HCT116 (cell line): ENCODE data around the gene KCNIP4. TPM values are rescaled to one million over a fixed set of nuclear protein-coding genes. Genes with fewer than 3 reads are reported as not detected.

Experiments used
- ATAC-seq: fragments of 200-7000 bp; cut with Tn5 transposase; 2 replicates; pipeline ENCODE4 v1.9.1; 2020; ENCODE audit warnings: mild to moderate bottlenecking, moderate library complexity
- BruUV-seq: library from RNA; stranded (reverse); fragments of 400-500 nt; replicated peaks from 2 replicates; lab custom pipeline; 2021; lab: Mats Ljungman, UMichigan
- CTCF ChIA-PET: fragments of 300-600 bp; sonication (Branson Sonifier 250); formaldehyde crosslinking; loops from one replicate; lab custom pipeline; 2021; ENCODE audit warnings: antibody characterized with exemption; lab: Charles Lee
- POLR2A ChIA-PET: fragments of 300-600, 350-600 bp; sonication (Branson Sonifier 250); formaldehyde crosslinking; loops from one replicate; lab custom pipeline; 2021; ENCODE audit warnings: antibody characterized with exemption; lab: Charles Lee
- RAD21 ChIA-PET, 2 experiments: fragments of 300-600 bp; sonication (Branson Sonifier 250); formaldehyde crosslinking; loops; one replicate each; lab custom pipeline; 2023; ENCODE audit warnings: low total read pairs in 2 of 2; ENCODE audit not compliant: uncharacterized antibody in 2 of 2, unreplicated experiment in 2 of 2, low non-redundant PET in 1 of 2; lab: Charles Lee
- DNase-seq: peaks from one replicate; pipeline ENCODE4 v3.0.0-alpha.2; 2010; ENCODE audit warnings: low read depth, low spot score
- H2AFZ ChIP-seq: fragments of 200-600 bp; shearing (Covaris generic), sonication (generic); 2 replicates; pipeline ENCODE4 v1.6.1; 2017; ENCODE audit warnings: low read depth, mixed run types, mixed read lengths, antibody characterized with exemption, low read length; ENCODE audit not compliant: poor library complexity, severe bottlenecking
- H3K27ac ChIP-seq: 2 replicates; pipeline ENCODE4 v1.5.1; 2012; ENCODE audit warnings: low read depth, low read length
- H3K27me3 ChIP-seq: fragments of 200-600 bp; sonication (generic); 2 replicates; pipeline ENCODE4 v1.6.1; 2016; ENCODE audit warnings: mixed run types, low read length, mixed read lengths; ENCODE audit not compliant: insufficient read depth
- H3K36me3 ChIP-seq, 2 experiments: fragments of 200-500 bp in 1 of 2; fragments of 200-600 bp in 1 of 2; sonication (Bioruptor generic) in 1 of 2; sonication (generic) in 1 of 2; 2 replicates each; pipeline versions ENCODE4 v1.5.1 to v1.6.1; 2014 to 2016; ENCODE audit warnings: low read length in 2 of 2, inconsistent platforms in 1 of 2, mixed read lengths in 1 of 2, mixed run types in 1 of 2; ENCODE audit not compliant: insufficient read depth in 2 of 2, control insufficient read depth in 1 of 2
- H3K4me1 ChIP-seq, 2 experiments: fragments of 200-600 bp in 1 of 2; sonication (generic) in 1 of 2; 2 replicates each; pipeline versions ENCODE4 v1.5.1 to v1.6.1; 2012 to 2017; ENCODE audit warnings: low read length in 2 of 2, inconsistent platforms in 1 of 2, mild to moderate bottlenecking in 1 of 2, mixed read lengths in 1 of 2, mixed run types in 1 of 2, moderate library complexity in 1 of 2; ENCODE audit not compliant: insufficient read depth in 2 of 2, control insufficient read depth in 1 of 2
- H3K4me2 ChIP-seq: fragments of 200-600 bp; sonication (generic); 2 replicates; pipeline ENCODE4 v1.6.1; 2017; ENCODE audit warnings: mixed run types, low read length, mixed read lengths
- H3K4me3 ChIP-seq, 2 experiments: fragments of 200-600 bp in 1 of 2; sonication (generic) in 1 of 2; replicated peaks in 1 of 2; 2 replicates each; pipeline ENCODE4 v1.5.1; 2011 to 2016; ENCODE audit warnings: low read length in 2 of 2, control low read depth in 1 of 2, low read depth in 1 of 2, mild to moderate bottlenecking in 1 of 2, mixed read lengths in 1 of 2, mixed run types in 1 of 2
- H3K79me2 ChIP-seq: fragments of 200-600 bp; sonication (generic); 2 replicates; pipeline ENCODE4 v1.6.1; 2017; ENCODE audit warnings: mild to moderate bottlenecking, mixed run types, low read length, moderate library complexity, mixed read lengths; ENCODE audit not compliant: insufficient read depth
- H3K9ac ChIP-seq: fragments of 200-600 bp; sonication (generic); 2 replicates; pipeline ENCODE4 v1.6.1; 2016; ENCODE audit warnings: low read length, mixed read lengths
- H3K9me2 ChIP-seq: fragments of 200-600 bp; sonication (generic), shearing (Covaris generic); 2 replicates; pipeline ENCODE4 v1.6.1; 2017; ENCODE audit warnings: mixed run types, mild to moderate bottlenecking, moderate library complexity; ENCODE audit not compliant: insufficient read depth
- H3K9me3 ChIP-seq, 2 experiments: fragments of 200-500 bp in 1 of 2; fragments of 200-600 bp in 1 of 2; sonication (Bioruptor generic) in 1 of 2; sonication (generic) in 1 of 2; 2 replicates each; pipeline ENCODE4 v1.6.1; 2014 to 2017; ENCODE audit warnings: low read length in 2 of 2, mixed read lengths in 2 of 2, inconsistent platforms in 1 of 2, low read depth in 1 of 2, mild to moderate bottlenecking in 1 of 2, mixed run types in 1 of 2, moderate library complexity in 1 of 2; ENCODE audit not compliant: control insufficient read depth in 1 of 2, insufficient read depth in 1 of 2
- H4K20me1 ChIP-seq: fragments of 200-600 bp; sonication (generic), shearing (Covaris generic); 2 replicates; pipeline ENCODE4 v1.6.1; 2017; ENCODE audit warnings: mixed run types, mild to moderate bottlenecking, moderate library complexity; ENCODE audit not compliant: insufficient read depth
- CBX3 ChIP-seq: IDR thresholded peaks from 2 replicates; pipeline ENCODE4 v1.6.1; 2012; ENCODE audit warnings: low read depth
- CEBPB ChIP-seq: IDR thresholded peaks from 2 replicates; pipeline ENCODE4 v1.6.1; 2012; ENCODE audit warnings: low read depth
- CTCF ChIP-seq, 3 experiments: fragments of 200-600 bp in 1 of 3; sonication (generic) in 1 of 3; IDR thresholded peaks in 2 of 3; conservative IDR thresholded peaks in 1 of 3; 2 replicates each; pipeline ENCODE4 v1.5.1; 2012 to 2017; ENCODE audit warnings: low read depth in 2 of 3, low read length in 2 of 3, antibody characterized with exemption in 1 of 3, borderline replicate concordance in 1 of 3, control low read depth in 1 of 3, mild to moderate bottlenecking in 1 of 3, mixed read lengths in 1 of 3, mixed run types in 1 of 3, moderate library complexity in 1 of 3; ENCODE audit not compliant: insufficient read depth in 1 of 3
- JUND ChIP-seq: IDR thresholded peaks from 2 replicates; pipeline ENCODE4 v1.6.1; 2012
- MAX ChIP-seq: IDR thresholded peaks from 2 replicates; pipeline ENCODE4 v1.6.1; 2012
- POLR2A ChIP-seq: IDR thresholded peaks from 2 replicates; pipeline ENCODE4 v1.7.0; 2011; ENCODE audit warnings: borderline replicate concordance; ENCODE audit not compliant: insufficient read depth, insufficient read length; ENCODE audit errors: extremely low read depth
- POLR2AphosphoS5 ChIP-seq: IDR thresholded peaks from 2 replicates; pipeline ENCODE4 v1.6.1; 2011; ENCODE audit warnings: mild to moderate bottlenecking, low read depth, low read length, moderate library complexity
- RAD21 ChIP-seq: IDR thresholded peaks from 2 replicates; pipeline ENCODE4 v1.6.1; 2012; ENCODE audit warnings: low read depth, mild to moderate bottlenecking
- TCF7L2 ChIP-seq: IDR thresholded peaks from 2 replicates; pipeline ENCODE4 v1.7.0; 2011; ENCODE audit warnings: borderline replicate concordance, inconsistent platforms; ENCODE audit not compliant: insufficient read depth, insufficient read length; ENCODE audit errors: extremely low read depth
- ZBTB33 ChIP-seq: IDR thresholded peaks from 2 replicates; pipeline ENCODE4 v1.6.1; 2011; ENCODE audit warnings: mild to moderate bottlenecking, low read length, moderate library complexity; ENCODE audit not compliant: insufficient replicate concordance; ENCODE audit errors: extremely low read depth
- intact Hi-C: fragments of 100-400 bp; cut with micrococcal nuclease; formaldehyde crosslinking; loops from 2 replicates; pipeline ENCODE4 v1.10.0; 2022
- total RNA-seq: library from RNA; stranded (reverse); gene quantifications from one replicate; pipeline ENCODE4 v1.2.1, GENCODE V29; 2021; ENCODE audit not compliant: unreplicated experiment

The KCNIP4 gene
- total RNA-seq, 1 experiment from 2014 or later: not detected

GRCh38 chr4:21638171-21638725, 310.3 kb downstream of the KCNIP4 start:
- Histone ChIP-seq H3K4me2 (no peak overlapping the region), H3K9me3 (no peaks in the 10 kb centered on the region; a peak in 1 of 4 replicates)
- CTCF ChIA-PET: no interaction called here
- no peak for TF ChIP-seq POLR2A
- TF ChIP-seq CTCF (IDR thresholded peaks at IDR 0.05 in 2 of 3, conservative IDR thresholded peaks at IDR 0.05 in 1 of 3; ENCODE audit: borderline replicate concordance in 1 of 3, insufficient read depth in 1 of 3, low read depth in 2 of 3, low read length in 2 of 3): no peak
- no peak for TF ChIP-seq RAD21
- no peak for TF ChIP-seq JUND
- TF ChIP-seq ZBTB33: no peak
- TF ChIP-seq MAX: no peak
- no peak for TF ChIP-seq CEBPB
- no peak for TF ChIP-seq TCF7L2
- TF ChIP-seq CBX3: no peak
- TF ChIP-seq POLR2AphosphoS5: no peak
- TF ChIP-seq, all 23 proteins: peak for 0
- ChIA-PET RAD21 (no interaction called here), POLR2A (no interaction called here)
- Histone ChIP-seq H4K20me1 (no peaks in the 10 kb centered on the region), H3K9me2 (no peaks in the 10 kb centered on the region), H3K27me3 (no peaks in the 10 kb centered on the region), H3K9ac (no peak overlapping the region), H3K4me1 (no peaks in the 10 kb centered on the region), H2AFZ (no peak overlapping the region), H3K4me3 (no peak overlapping the region), H3K27ac (no peak overlapping the region), H3K79me2 (no peaks in the 10 kb centered on the region), H3K36me3 (no peaks in the 10 kb centered on the region)
- no peak for DNase-seq
- no TSS peak for BruUV-seq
- intact Hi-C loops: no loop called here
- ATAC-seq: no peak
